Mucosa of descending colon (tissue), 3 donors: ENCODE measurements around the gene WDR1. TPM values are rescaled to one million over a fixed set of nuclear protein-coding genes. Genes with fewer than 3 reads are reported as not detected.
"Not testable (repeated sequence)": the region's sequence is repeated elsewhere in the genome, so short reads cannot be mapped to it uniquely, and the experiment has no call there.

Experiments
- ATAC-seq: fragments of 200-7000 bp; cut with Tn5 transposase; one replicate; pipeline ENCODE4 v1.9.1; 2020; ENCODE audit warnings: mild to moderate bottlenecking, moderate library complexity
- DNase-seq, 3 donors: peaks; one replicate each; pipeline ENCODE4 v3.0.0-alpha.2; 2020
- H3K36me3 ChIP-seq: fragments of 200-600 bp; one replicate; pipeline ENCODE4 v1.8.0; 2021; ENCODE audit warnings: low read depth, mild to moderate bottlenecking
- H3K4me1 ChIP-seq: fragments of 200-600 bp; one replicate; pipeline ENCODE4 v1.8.0; 2021; ENCODE audit warnings: low read depth, mild to moderate bottlenecking
- H3K4me3 ChIP-seq: fragments of 200-600 bp; one replicate; pipeline ENCODE4 v1.8.0; 2021; ENCODE audit warnings: mild to moderate bottlenecking
- H3K9me3 ChIP-seq: fragments of 200-600 bp; one replicate; pipeline ENCODE4 v1.8.0; 2021; ENCODE audit warnings: mild to moderate bottlenecking
- CTCF ChIP-seq: fragments of 200-600 bp; IDR thresholded peaks from one replicate; pipeline ENCODE4 v1.8.0; 2022; ENCODE audit warnings: antibody characterized with exemption, mild to moderate bottlenecking
- intact Hi-C, 2 donors: fragments of 100-400 bp; cut with DNase I in 1 of 2; cut with micrococcal nuclease in 1 of 2; formaldehyde crosslinking; loops; one replicate each; pipeline versions ENCODE4 v1.11.0 to v1.11.1; 2022; cut with DNase I, micrococcal nuclease
- total RNA-seq, 3 donors: library from RNA; stranded (reverse); fragmentation: NEBNext Ultra II Directional in 2 of 3; extraction: Animal tissue kit (Norgen Biotek cat#: 25700) in 2 of 3; gene quantifications; one replicate each; pipeline versions ENCODE4 v1.2.1 to v1.2.4, GENCODE V29; 2021 to 2023
- donor health status: DM: no; HTN: no; CAD: no; lungs with moderate emphysema.
- donor health status: DM: no; HTN: no; CAD: no.
- donor health status: DM: no; HTN: yes; CAD: no.

The WDR1 gene
- total RNA-seq, 3 donors from 2014 or later, result 366 to 467 (median 380) TPM

DNA sequence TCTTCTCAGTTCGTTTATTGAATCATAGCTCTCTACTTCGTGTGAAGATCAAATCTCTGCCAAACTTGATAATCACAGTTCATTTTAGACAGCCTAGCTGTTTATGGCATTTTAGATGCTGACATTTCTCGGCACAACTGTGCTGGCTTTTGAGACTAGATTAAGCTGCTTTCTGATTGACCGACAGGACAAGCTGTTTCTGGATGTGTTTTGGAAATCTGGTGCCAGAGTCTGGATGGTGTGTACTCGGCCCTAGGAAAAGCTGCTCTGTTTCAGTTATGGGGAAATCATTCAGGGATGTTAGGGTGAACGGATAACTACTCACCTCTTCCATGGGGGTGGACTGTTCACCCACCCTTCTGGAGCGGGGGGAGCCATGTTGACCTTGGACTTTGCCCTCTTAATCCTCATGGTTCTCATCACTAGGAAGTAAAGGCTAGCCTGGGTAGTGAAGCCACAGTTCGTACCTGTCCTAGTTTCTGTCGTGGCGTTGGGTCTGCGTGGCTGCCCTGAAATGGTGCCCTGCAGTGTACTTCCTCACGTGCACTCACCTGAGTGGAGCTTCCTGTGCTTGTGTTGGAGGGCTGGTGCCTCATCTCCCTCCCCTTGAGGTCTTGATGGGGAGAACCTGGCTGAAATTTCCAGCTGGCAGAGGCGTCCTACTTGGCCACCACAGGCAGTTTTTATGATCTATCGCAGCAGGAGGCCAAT, 13.7 kb upstream of the WDR1 start:
- Histone ChIP-seq H3K36me3 (no peaks in the 10 kb centered on the region), H3K4me1 (no peaks in the 10 kb centered on the region), H3K9me3 (no peaks in the 10 kb centered on the region), H3K4me3 (no peak overlapping the region)
- intact Hi-C loops, result no loop called here
- ATAC-seq, result no peak
- no peak for DNase-seq
- no peak for TF ChIP-seq CTCF

DNA sequence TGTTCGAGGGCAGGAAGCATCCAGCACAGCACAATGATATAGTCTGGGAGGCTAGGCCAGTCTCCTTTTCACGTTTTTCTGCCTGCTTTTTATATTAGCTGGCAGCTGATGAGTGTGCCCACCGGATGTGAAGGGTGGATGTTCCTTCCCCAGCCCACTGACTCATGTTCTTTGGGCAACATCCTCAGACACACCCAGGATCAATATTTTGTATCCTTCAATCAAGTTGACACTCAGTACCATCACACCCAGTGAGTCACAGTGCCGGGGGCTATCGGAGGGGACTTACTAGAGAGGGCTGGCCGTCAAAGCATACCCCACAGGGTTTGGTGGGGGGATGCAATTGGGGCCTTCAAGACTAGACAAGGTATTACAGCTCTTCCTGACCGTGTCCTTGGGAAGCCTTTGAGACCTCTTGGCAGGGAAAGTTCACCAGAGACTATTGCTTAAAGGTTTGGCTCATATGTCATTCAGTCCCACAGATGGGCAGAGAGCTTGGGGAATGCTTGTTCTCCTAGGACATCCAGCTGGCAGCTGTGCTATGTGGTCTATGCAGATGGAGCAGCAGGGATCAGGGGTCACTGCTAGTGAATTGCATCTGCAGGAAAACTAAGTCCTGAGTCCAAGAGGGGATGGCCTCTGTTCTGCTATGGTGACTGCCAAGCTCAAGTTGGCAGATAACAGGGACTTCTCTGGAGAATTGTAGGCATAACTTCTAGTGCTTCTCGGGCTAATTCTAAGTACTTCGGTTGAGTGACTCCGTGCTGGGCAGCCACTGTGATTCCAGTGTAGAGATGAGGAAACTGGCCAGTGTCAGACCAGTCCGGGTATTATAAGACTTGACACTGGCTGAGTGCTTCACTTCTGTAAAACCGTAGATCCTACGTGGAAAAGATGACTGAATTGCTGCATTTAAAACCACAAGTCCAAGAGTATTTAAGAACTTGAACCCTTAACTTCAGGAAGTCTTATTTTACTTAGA, 12.9 kb upstream of the WDR1 start:
- no peak for TF ChIP-seq CTCF
- H3K9me3 ChIP-seq, result no peaks in the 10 kb centered on the region
- no peak overlapping the region for H3K4me3 ChIP-seq
- no peaks in the 10 kb centered on the region for H3K4me1 ChIP-seq
- intact Hi-C loops, result no loop called here
- no peaks in the 10 kb centered on the region for H3K36me3 ChIP-seq
- DNase-seq (no peak), ATAC-seq (peak; percentile 32)

- H3K36me3 ChIP-seq, result no peaks in the 10 kb centered on the region
- no peak for ATAC-seq
- H3K4me3 ChIP-seq, result no peak overlapping the region
- no peak for DNase-seq
- TF ChIP-seq CTCF, result no peak
- intact Hi-C loops, result no loop called here
- H3K4me1 ChIP-seq, result no peaks in the 10 kb centered on the region
- H3K9me3 ChIP-seq, result no peaks in the 10 kb centered on the region
Measured at GRCh38 chr4:10128761-10129160, 12.2 kb upstream of the WDR1 start.

- ATAC-seq, H3K9me3 ChIP-seq, H3K4me1 ChIP-seq, DNase-seq, H3K36me3 ChIP-seq, intact Hi-C loops, H3K4me3 ChIP-seq: not testable (repeated sequence)
Measured at GRCh38 chr4:10127531-10127930, 10.9 kb upstream of the WDR1 start.

GRCh38 chr4:10124167-10124930, 7.8 kb upstream of the WDR1 start:
- TF ChIP-seq CTCF, result no peak
- Histone ChIP-seq H3K4me3 (no peak overlapping the region), H3K4me1 (no peaks in the 10 kb centered on the region), H3K36me3 (no peaks in the 10 kb centered on the region), H3K9me3 (no peaks in the 10 kb centered on the region)
- no peak for ATAC-seq
- DNase-seq, result no peak
- intact Hi-C loops, result no loop called here
